Caco-2 (cell line): ENCODE results near the gene PLCXD1. TPM values are rescaled to one million over a fixed set of nuclear protein-coding genes. Genes with fewer than 3 reads are reported as not detected.

ENCODE experiments used
- BruUV-seq: library from RNA; stranded (reverse); fragments of 400-500 nt; replicated peaks from 2 replicates; lab custom pipeline; 2021; lab: Mats Ljungman, UMichigan
- CTCF ChIA-PET: fragments of 300-600 bp; sonication (Branson Sonifier 250); formaldehyde crosslinking; loops from one replicate; lab custom pipeline; 2022; ENCODE audit warnings: antibody characterized with exemption; lab: Charles Lee
- POLR2A ChIA-PET: fragments of 300-600 bp; sonication (Branson Sonifier 250); formaldehyde crosslinking; loops from one replicate; lab custom pipeline; 2022; ENCODE audit warnings: antibody characterized with exemption; lab: Charles Lee
- DNase-seq, 2 experiments: peaks; one replicate each; pipeline versions ENCODE4 v3.0.0 to v3.0.0-alpha.2; 2020 to 2022
- H3K27me3 ChIP-seq: replicated peaks from 2 replicates; pipeline ENCODE4 v1.6.0; 2011; ENCODE audit warnings: low read length; ENCODE audit not compliant: control insufficient read depth, insufficient read depth
- H3K36me3 ChIP-seq: 2 replicates; pipeline ENCODE4 v1.5.1; 2011; ENCODE audit warnings: low read length; ENCODE audit not compliant: control insufficient read depth, insufficient read depth
- H3K4me1 ChIP-seq: fragments of 250-450 bp; sonication (Bioruptor Pico); 2 replicates; pipeline ENCODE4 v1.5.1; 2020; ENCODE audit warnings: mild to moderate bottlenecking
- H3K4me3 ChIP-seq: 2 replicates; pipeline ENCODE4 v1.5.1; 2011; ENCODE audit warnings: low read depth, mild to moderate bottlenecking, control low read depth, low read length
- H3K9me3 ChIP-seq: fragments of 250-450 bp; sonication (Bioruptor Pico); 2 replicates; pipeline ENCODE4 v1.5.1; 2020; ENCODE audit warnings: mild to moderate bottlenecking, moderate library complexity
- H3K27ac Mint-ChIP-seq: one replicate; pipeline ENCODE4 v1.8.0; 2022; ENCODE audit warnings: mixed read lengths; ENCODE audit not compliant: unreplicated experiment
- H3K27me3 Mint-ChIP-seq: one replicate; pipeline ENCODE4 v1.8.0; 2022; ENCODE audit warnings: mixed read lengths; ENCODE audit not compliant: insufficient read depth, unreplicated experiment
- H3K36me3 Mint-ChIP-seq: one replicate; pipeline ENCODE4 v1.8.0; 2022; ENCODE audit warnings: mild to moderate bottlenecking, mixed read lengths; ENCODE audit not compliant: insufficient read depth, unreplicated experiment
- H3K4me1 Mint-ChIP-seq: one replicate; pipeline ENCODE4 v1.8.0; 2022; ENCODE audit warnings: low read depth, mixed read lengths; ENCODE audit not compliant: unreplicated experiment
- H3K4me3 Mint-ChIP-seq: one replicate; pipeline ENCODE4 v1.8.0; 2022; ENCODE audit warnings: mild to moderate bottlenecking, moderate library complexity, mixed read lengths; ENCODE audit not compliant: unreplicated experiment
- H3K9me3 Mint-ChIP-seq: one replicate; pipeline ENCODE4 v1.8.0; 2022; ENCODE audit warnings: mixed read lengths; ENCODE audit not compliant: unreplicated experiment
- CTCF ChIP-seq, 2 experiments: fragments of 200-600 bp in 1 of 2; IDR thresholded peaks; 1 replicate in 1 of 2; 2 replicates in 1 of 2; pipeline versions ENCODE4 v1.5.1 to v1.8.0; 2011 to 2022; ENCODE audit warnings: antibody characterized with exemption in 1 of 2, control low read depth in 1 of 2, inconsistent platforms in 1 of 2, low read depth in 1 of 2, low read length in 1 of 2, mild to moderate bottlenecking in 1 of 2, moderate library complexity in 1 of 2; ENCODE audit not compliant: insufficient read depth in 1 of 2, severe bottlenecking in 1 of 2, unreplicated experiment in 1 of 2
- intact Hi-C: fragments of 100-400 bp; cut with micrococcal nuclease; formaldehyde crosslinking; loops from one replicate; pipeline ENCODE4 v1.10.0; 2022; ENCODE audit not compliant: unreplicated experiment
- total RNA-seq: library from RNA; stranded (reverse); gene quantifications from 2 replicates; pipeline ENCODE4 v1.2.3, GENCODE V29; 2022

PLCXD1 gene
- total RNA-seq, 1 experiment from 2014 or later = 53.9 TPM

- H3K9me3 Mint-ChIP-seq = no peaks in the 10 kb centered on the region
- H3K4me3 Mint-ChIP-seq = peak overlapping the region; percentile 79
- H3K27me3 ChIP-seq = no peaks in the 10 kb centered on the region
- peak overlapping the region; percentile 87 for H3K27ac Mint-ChIP-seq
- ChIA-PET CTCF (no interaction called here), POLR2A (no interaction called here)
- DNase-seq = peak; percentile 92 to 95
- peaks cover 14% of the 10 kb centered on the region for H3K4me1 Mint-ChIP-seq
- peaks cover 52% of the 10 kb centered on the region for H3K36me3 Mint-ChIP-seq
- peaks cover 19% of the 10 kb centered on the region; the same call in 1 of the 2 replicates for H3K4me1 ChIP-seq
- TF ChIP-seq CTCF (IDR thresholded peaks at IDR 0.05; ENCODE audit: insufficient read depth in 1 of 2, low read depth in 1 of 2, low read length in 1 of 2, severe bottlenecking in 1 of 2, unreplicated experiment in 1 of 2) = no peak
- intact Hi-C loops = loop anchor here (1.0 kb wide), 1 partner anchor 34 kb away; no protein-coding TSS in a partner anchor
- no peaks in the 10 kb centered on the region for H3K9me3 ChIP-seq
- H3K27me3 Mint-ChIP-seq = no peaks in the 10 kb centered on the region
- BruUV-seq = no TSS peak
- H3K36me3 ChIP-seq = peaks cover 11% of the 10 kb centered on the region
- H3K4me3 ChIP-seq = peak overlapping the region; percentile 57
Measured at GRCh38 chrX:283115-283845, 2.1 kb downstream of the PLCXD1 start.

GRCh38 chrX:285076-285677 lies 4.0 kb downstream of the PLCXD1 start:
- Mint-ChIP-seq H3K27ac (no peak overlapping the region), H3K9me3 (no peaks in the 10 kb centered on the region), H3K4me3 (no peak overlapping the region), H3K27me3 (no peaks in the 10 kb centered on the region), H3K36me3 (peaks cover 49% of the 10 kb centered on the region), H3K4me1 (no peaks in the 10 kb centered on the region)
- Histone ChIP-seq H3K4me1 (peaks cover 12% of the 10 kb centered on the region; the same call in 1 of the 2 replicates), H3K4me3 (no peak overlapping the region), H3K36me3 (peaks cover 15% of the 10 kb centered on the region), H3K27me3 (no peaks in the 10 kb centered on the region), H3K9me3 (no peaks in the 10 kb centered on the region)
- POLR2A ChIA-PET = no interaction called here
- intact Hi-C loops = no loop called here
- DNase-seq = no peak
- no TSS peak for BruUV-seq
- CTCF ChIA-PET = no interaction called here
- TF ChIP-seq CTCF (IDR thresholded peaks at IDR 0.05; ENCODE audit: insufficient read depth in 1 of 2, low read depth in 1 of 2, low read length in 1 of 2, severe bottlenecking in 1 of 2, unreplicated experiment in 1 of 2) = no peak

GRCh38 chrX:287670-288069 lies 6.5 kb downstream of the PLCXD1 start:
- no peaks in the 10 kb centered on the region for H3K27me3 Mint-ChIP-seq
- H3K9me3 Mint-ChIP-seq = no peaks in the 10 kb centered on the region
- no peak overlapping the region for H3K4me3 Mint-ChIP-seq
- ChIA-PET POLR2A (no interaction called here), CTCF (no interaction called here)
- DNase-seq = no peak
- Histone ChIP-seq H3K4me1 (peaks cover 4% of the 10 kb centered on the region; the same call in 1 of the 2 replicates), H3K4me3 (no peak overlapping the region), H3K9me3 (no peaks in the 10 kb centered on the region), H3K36me3 (peaks cover 16% of the 10 kb centered on the region), H3K27me3 (no peaks in the 10 kb centered on the region)
- no TSS peak for BruUV-seq
- H3K27ac Mint-ChIP-seq = no peak overlapping the region
- no peaks in the 10 kb centered on the region for H3K4me1 Mint-ChIP-seq
- intact Hi-C loops = no loop called here
- H3K36me3 Mint-ChIP-seq = peaks cover 71% of the 10 kb centered on the region
- TF ChIP-seq CTCF (IDR thresholded peaks at IDR 0.05; ENCODE audit: insufficient read depth in 1 of 2, low read depth in 1 of 2, low read length in 1 of 2, severe bottlenecking in 1 of 2, unreplicated experiment in 1 of 2) = no peak
